Thoracic aorta (tissue), 2 donors: ENCODE data around the gene SMIM24. TPM values are rescaled to one million over a fixed set of nuclear protein-coding genes. Genes with fewer than 3 reads are reported as not detected.
"Not testable (repeated sequence)": the region's sequence is repeated elsewhere in the genome, so short reads cannot be mapped to it uniquely, and the experiment has no call there.

Experiments used
- ATAC-seq: fragments of 150-250 bp; one replicate; pipeline ENCODE4 v1.8.0; 2017; ENCODE audit warnings: low read depth; ENCODE audit not compliant: insufficient number of reproducible peaks, low FRiP score
- DNase-seq: peaks from one replicate; pipeline ENCODE4 v3.0.0-alpha.2; 2020; ENCODE audit warnings: low spot score
- H3K27ac ChIP-seq, 2 donors: fragments of 200-600 bp; sonication (generic); 1 replicate in 1 of 2; 2 replicates in 1 of 2; pipeline ENCODE4 v1.5.1; 2016; ENCODE audit warnings: mild to moderate bottlenecking in 2 of 2, moderate library complexity in 2 of 2
- H3K27me3 ChIP-seq: fragments of 200-600 bp; sonication (generic); replicated peaks from 2 replicates; pipeline ENCODE4 v1.6.0; 2016; ENCODE audit warnings: mild to moderate bottlenecking; ENCODE audit not compliant: insufficient read depth
- H3K36me3 ChIP-seq: fragments of 200-600 bp; sonication (generic); one replicate; pipeline ENCODE4 v1.5.1; 2016
- H3K4me1 ChIP-seq, 2 donors: fragments of 200-600 bp; sonication (generic); 1 replicate in 1 of 2; 2 replicates in 1 of 2; pipeline versions ENCODE4 v1.5.1 to v1.6.0; 2016; ENCODE audit warnings: low read depth in 2 of 2, mild to moderate bottlenecking in 1 of 2; ENCODE audit not compliant: control insufficient read depth in 1 of 2
- H3K4me3 ChIP-seq: fragments of 200-600 bp; sonication (generic); 2 replicates; pipeline ENCODE4 v1.5.1; 2016; ENCODE audit warnings: mild to moderate bottlenecking
- H3K9me3 ChIP-seq: fragments of 200-600 bp; sonication (generic); 2 replicates; pipeline ENCODE4 v1.5.1; 2016
- total RNA-seq, 2 donors: library from RNA; depleted of rRNA; stranded (reverse); fragments of >200 nt; gene quantifications; one replicate each; pipeline versions ENCODE4 v1.1.0 to v1.2.3, GENCODE V29; 2016
- TF ChIP-seq, protein P1 (sequence below): fragments of 200-600 bp; sonication (generic); IDR thresholded peaks from one replicate; pipeline ENCODE4 v1.5.1; 2019; ENCODE audit warnings: antibody characterized with exemption

SMIM24 gene
- total RNA-seq, 2 donors from 2014 or later, result not detected

DNA sequence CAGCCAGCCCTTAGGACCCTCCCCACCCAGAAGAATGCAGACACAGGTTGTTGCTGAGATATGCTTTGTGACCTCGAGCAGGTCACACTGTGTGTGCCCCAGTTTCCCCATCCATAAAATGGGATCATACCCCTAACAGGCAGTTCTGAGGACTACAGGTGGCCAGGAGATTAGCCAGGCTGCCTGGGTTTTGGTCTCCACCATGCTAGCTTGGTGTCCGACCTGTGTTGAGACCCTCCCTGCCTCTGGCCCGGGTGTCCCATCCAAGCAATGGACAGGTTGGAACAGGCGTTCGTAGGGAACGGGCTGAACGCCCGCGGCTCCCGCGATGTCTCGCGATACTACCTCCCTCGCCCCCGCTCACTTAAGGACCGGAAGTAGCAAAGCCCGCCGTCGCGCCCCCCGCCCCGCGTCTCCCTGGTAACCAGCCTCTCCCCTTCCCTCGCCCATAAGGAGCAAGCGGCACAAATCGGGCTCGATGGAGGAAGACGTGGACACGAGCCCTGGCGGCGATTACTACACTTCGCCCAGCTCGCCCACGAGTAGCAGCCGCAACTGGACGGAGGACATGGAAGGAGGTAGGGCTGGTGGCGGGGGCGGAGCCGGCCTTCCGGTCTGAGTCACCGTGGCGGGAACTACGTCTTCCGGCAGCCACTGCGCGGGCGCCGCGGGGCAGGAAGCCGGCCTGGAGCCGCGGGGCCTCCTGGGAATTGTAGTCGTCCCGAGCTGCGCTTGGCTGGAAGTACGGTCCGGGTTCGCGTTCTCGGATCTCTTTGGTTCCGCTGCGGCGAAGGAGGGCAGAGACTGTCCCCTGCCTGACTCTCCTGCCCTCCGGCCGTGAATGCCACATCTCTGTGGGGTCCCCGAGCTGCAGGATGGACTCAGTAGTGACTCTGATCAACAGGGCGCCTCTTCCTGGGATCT lies 45.4 kb downstream of the SMIM24 start:
- Histone ChIP-seq H3K4me3 (peak overlapping the region; percentile 69), H3K27me3 (no peaks in the 10 kb centered on the region), H3K27ac (peak overlapping the region; percentile 58 to 84), H3K4me1 (peaks cover 19 to 50% of the 10 kb centered on the region in 2 donors), H3K36me3 (peaks cover 36% of the 10 kb centered on the region), H3K9me3 (no peaks in the 10 kb centered on the region)
- DNase-seq, result peak; percentile 91
- ATAC-seq, result peak; percentile 82
- TF ChIP-seq, protein P1, sequence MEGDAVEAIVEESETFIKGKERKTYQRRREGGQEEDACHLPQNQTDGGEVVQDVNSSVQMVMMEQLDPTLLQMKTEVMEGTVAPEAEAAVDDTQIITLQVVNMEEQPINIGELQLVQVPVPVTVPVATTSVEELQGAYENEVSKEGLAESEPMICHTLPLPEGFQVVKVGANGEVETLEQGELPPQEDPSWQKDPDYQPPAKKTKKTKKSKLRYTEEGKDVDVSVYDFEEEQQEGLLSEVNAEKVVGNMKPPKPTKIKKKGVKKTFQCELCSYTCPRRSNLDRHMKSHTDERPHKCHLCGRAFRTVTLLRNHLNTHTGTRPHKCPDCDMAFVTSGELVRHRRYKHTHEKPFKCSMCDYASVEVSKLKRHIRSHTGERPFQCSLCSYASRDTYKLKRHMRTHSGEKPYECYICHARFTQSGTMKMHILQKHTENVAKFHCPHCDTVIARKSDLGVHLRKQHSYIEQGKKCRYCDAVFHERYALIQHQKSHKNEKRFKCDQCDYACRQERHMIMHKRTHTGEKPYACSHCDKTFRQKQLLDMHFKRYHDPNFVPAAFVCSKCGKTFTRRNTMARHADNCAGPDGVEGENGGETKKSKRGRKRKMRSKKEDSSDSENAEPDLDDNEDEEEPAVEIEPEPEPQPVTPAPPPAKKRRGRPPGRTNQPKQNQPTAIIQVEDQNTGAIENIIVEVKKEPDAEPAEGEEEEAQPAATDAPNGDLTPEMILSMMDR, result no peak

DNA sequence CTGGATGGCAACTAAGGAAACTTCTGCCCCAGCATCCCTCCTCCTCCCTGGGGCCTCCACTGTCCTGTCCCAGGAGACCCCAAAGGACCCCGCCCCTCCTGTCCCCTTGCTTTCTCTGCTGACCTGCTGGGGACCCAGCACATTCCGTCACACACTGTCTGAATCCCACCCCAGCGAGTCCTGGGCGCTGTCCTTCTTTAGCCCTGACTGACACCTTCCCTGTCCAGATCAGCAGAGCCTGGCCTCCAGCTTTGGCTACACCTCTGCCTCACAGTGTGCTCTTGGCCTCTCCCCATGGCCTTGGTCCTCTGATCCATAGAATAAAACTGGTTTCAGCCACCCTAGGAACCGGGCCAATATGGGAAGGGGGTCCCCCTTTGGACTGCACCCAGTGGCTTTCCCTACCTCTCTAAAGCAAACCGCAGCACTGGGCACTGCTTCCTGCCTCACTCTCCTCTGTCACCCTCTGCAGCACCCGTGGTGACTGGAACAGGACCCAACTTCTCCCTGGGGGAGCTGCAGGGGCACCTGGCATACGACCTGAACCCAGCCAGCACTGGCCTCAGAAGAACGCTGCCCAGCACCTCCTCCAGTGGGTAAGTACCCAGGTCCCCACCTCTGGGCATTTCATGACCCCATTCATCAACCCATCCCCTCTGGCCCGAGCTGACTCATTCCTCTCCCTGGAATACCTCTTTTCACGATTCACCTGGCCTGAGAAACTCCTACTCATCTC lies 46.4 kb downstream of the SMIM24 start:
- peak overlapping the region; percentile 69 for H3K4me3 ChIP-seq
- H3K4me1 ChIP-seq, result peaks cover 23 to 57% of the 10 kb centered on the region in 2 donors
- no peaks in the 10 kb centered on the region for H3K9me3 ChIP-seq
- TF ChIP-seq, protein P1, result no peak
- H3K27me3 ChIP-seq, result no peaks in the 10 kb centered on the region
- ATAC-seq (no peak), DNase-seq (no peak)
- H3K27ac ChIP-seq, result peak overlapping the region; percentile 58 to 84
- peaks cover 34% of the 10 kb centered on the region for H3K36me3 ChIP-seq

DNA sequence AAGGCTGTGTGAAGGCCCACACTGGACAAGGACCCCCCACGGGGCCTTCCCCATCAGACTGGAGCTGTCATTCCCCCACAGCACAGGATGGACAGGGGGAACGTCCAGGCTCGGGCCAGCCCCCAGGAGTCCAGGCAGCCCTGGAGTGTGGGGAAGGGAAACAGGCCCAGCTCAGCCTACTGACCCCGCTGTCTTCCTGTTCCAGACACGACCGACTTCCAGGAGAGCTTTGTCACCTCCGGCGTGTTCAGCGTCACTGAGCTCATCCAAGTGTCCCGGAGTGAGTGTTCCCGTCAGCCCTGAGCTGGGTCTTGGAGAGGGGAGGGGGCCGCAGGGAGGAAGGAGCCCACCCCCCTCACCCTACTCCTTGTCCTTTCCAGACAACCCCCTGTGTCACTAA lies 47.0 kb downstream of the SMIM24 start:
- ATAC-seq (no peak), DNase-seq (no peak)
- H3K27ac ChIP-seq, result peak overlapping the region; percentile 58 to 84
- no peak overlapping the region for H3K4me3 ChIP-seq
- TF ChIP-seq, protein P1, result no peak
- peaks cover 30% of the 10 kb centered on the region for H3K36me3 ChIP-seq
- peaks cover 28 to 64% of the 10 kb centered on the region in 2 donors for H3K4me1 ChIP-seq
- H3K27me3 ChIP-seq, result no peaks in the 10 kb centered on the region
- H3K9me3 ChIP-seq, result no peaks in the 10 kb centered on the region

DNA sequence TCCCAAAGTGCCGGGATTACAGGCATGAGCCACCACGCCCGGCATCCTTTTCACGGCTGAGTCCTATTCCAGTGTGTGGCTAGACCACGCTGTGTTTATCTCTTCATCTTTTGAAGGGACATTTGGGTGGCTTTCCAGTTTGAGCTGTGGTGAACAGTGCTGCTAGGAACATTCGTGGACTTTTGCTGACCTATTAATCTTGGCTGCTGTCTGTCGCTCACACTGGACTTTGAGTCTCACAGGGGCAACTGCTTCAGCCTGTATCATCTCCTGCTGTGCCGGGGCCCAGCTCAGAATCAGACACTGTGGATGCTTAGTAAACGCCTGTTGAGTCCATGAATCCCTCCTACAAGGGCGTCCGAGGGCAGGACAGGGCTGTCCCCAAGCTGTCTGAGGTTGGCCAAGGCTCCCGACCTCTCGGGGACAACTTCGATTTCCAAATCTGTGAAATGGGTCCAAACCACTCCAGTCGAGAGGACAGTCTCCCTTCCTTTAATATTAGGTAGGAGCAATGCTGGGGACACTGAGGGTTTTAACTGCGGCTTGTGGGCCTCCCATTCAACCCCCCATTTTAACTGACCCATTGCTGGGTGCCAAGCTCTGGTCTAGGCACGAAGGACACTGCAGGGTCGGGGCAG lies 48.4 kb downstream of the SMIM24 start:
- TF ChIP-seq, protein P1, result no peak
- Histone ChIP-seq H3K27ac (peak overlapping the region; percentile 10 to 78), H3K4me1 (peaks cover 35 to 77% of the 10 kb centered on the region in 2 donors), H3K36me3 (peaks cover 19% of the 10 kb centered on the region), H3K27me3 (no peaks in the 10 kb centered on the region), H3K4me3 (no peak overlapping the region), H3K9me3 (no peaks in the 10 kb centered on the region)
- DNase-seq, result no peak
- no peak for ATAC-seq

DNA sequence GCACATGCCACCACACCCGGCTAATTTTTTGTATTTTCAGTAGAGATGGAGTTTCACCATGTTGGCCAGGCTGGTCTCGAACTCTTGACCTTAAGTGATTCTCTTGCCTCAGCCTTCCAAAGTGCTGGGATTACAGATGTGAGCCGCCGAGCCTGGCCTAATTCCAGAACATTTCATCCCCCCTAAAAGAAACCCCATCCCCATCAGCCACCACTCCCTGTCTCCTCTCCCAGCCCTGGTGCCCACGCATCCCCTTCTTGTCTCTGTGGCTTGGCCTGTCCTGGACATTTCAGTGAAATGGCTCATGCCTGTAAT lies 50.0 kb downstream of the SMIM24 start:
- peaks cover 31 to 70% of the 10 kb centered on the region in 2 donors for H3K4me1 ChIP-seq
- H3K4me3 ChIP-seq, ATAC-seq, DNase-seq, H3K27me3 ChIP-seq, H3K9me3 ChIP-seq: not testable (repeated sequence)
- peaks cover 20% of the 10 kb centered on the region for H3K36me3 ChIP-seq
- peak overlapping the region; percentile 78 to 88 for H3K27ac ChIP-seq
